Activated naive CD4-positive, alpha-beta T cell treated with Interleukin-2 at 50 U/mL for 16 hours (primary cell): Measurements from ENCODE around the gene FAM3B.
"Not testable (repeated sequence)": the region's sequence is repeated elsewhere in the genome, so short reads cannot be mapped to it uniquely, and the experiment has no call there.

Experiments used
- DNase-seq: peaks from one replicate; pipeline ENCODE4 v3.0.0-alpha.2; 2020

FAM3B gene

DNA sequence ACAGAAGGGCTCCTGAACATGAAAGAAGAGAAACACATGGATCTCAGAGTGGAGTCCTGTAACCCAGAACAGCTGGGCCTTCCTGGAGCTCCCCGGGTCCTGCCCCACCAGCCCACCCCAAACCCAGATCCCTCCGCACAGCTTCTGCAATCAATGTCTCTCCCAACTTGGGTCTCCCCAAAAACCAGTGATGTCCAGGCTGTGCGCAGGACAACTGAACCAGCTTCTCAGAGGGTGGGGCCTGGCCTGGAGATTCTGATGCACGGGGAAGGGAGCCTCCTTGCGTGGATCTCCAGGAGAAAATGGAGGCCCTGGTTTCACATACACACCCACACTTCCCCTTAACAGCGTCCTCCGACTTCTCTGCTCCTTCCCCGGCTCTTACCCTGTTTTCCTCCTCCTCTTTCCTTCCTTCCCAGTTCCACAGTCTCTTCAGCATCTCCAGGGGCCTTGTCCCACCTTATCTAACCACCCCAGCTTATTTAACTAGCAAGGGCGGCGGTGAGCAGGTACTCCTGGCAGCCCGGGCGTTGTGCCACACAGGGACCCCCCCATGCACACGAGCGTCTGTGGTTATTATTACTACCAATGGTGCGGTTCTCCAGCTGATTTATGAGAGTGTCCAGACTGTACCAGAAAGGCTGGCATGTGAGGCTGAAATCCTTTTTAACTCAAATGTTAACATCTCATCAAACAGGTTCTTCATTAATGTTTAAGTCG is 34.0 kb downstream of the FAM3B start:
- DNase-seq = no peak

DNA sequence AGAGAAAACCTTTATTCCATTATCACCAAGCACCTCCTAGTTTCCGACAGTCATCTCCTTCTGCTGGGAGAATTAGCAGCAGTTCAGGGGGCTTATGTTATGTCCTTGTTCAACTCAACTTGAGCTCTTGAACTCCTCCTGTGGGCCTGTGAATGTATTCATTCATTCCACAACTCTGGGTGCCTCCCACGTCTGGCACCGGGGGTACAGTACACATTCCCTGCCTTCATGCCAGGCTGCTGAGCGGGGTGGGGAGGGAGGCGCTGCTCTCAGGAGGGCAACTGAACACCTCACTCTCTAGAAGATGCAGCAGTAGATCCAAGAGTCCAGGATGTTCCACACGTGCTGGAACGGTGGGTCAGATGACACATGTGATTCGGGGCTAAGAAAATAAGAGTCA is 40.9 kb downstream of the FAM3B start:
- DNase-seq = no peak

DNA sequence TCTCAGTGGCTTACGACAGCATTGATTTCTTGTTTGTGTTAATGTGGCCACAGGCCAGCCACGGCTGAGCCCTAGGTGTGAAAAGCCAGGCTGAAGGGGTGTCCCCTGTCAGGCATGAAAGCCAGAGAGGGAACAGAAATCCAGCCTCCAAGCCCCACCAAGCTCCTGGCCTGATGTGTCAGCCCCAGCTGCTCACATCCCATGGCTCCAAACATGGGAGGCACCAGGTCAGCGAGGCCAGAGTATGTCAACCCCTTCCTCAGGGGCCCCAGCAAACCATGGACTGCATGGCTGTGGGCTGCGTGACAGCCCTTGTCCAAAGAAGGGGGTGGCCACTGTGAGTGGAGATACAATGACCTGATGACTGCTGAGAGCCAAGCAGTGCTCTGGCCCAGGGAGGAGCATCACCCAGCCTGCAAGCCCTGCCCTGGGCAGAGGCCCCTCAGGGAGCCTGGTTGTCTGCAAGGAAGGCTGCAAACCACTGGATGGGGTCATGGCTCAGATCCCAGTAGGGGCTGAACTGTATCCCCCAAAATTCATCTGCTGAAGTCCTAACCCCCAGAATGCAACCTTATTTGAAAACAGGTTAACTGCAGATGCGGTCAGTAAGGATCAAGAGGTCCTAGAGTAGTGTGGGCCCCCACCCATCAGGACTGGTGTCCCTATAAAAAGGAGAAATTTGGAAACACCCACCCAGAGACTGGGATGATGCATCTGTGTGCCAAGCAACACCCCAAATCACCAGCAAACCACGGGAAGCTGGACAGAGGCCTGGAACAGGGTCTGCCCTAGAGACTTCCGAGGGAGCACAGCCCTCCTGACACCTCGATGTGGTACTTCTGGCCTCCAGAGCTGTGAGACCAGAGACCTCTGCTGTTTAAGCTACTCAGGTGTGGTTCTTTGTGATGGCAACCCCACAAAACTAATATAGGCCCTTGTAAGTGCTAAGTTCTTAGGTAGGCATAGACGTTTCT is 41.9 kb downstream of the FAM3B start:
- DNase-seq = no peak

DNA sequence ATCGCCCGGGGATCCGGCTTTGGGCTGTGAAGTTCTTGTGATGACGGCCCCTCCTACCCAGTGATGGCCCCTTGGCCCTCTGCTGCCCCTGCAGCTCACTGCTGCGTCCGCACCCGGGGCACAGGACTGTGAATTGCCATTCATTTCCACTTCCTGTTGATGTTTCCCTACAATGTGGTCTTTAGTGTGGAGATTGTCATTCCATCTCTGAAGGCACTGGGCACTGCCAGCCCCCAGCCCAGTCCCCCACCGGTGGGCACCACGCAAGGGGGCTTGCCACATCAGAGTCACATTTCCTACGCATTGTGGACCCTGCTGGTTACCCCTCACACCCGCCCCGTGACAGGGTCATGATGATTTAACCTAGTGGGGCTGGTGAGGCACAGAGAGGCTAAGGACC is 42.7 kb downstream of the FAM3B start:
- DNase-seq = no peak

DNA sequence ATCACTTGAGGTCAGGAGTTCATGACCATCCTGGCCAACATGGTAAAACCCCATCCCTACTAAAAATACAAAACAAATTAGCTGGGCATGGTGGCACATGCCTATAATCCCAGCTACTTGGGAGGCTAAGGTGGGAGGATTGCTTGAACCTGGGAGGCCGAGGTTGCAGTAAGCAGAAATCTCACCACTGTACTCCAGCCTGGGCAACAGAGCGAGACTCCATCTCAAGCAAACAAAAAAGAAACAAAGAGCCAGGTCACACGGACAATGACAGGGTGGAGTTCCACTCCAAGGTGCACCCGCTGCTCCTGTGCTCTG is 43.1 kb downstream of the FAM3B start:
- DNase-seq = not testable (repeated sequence)

DNA sequence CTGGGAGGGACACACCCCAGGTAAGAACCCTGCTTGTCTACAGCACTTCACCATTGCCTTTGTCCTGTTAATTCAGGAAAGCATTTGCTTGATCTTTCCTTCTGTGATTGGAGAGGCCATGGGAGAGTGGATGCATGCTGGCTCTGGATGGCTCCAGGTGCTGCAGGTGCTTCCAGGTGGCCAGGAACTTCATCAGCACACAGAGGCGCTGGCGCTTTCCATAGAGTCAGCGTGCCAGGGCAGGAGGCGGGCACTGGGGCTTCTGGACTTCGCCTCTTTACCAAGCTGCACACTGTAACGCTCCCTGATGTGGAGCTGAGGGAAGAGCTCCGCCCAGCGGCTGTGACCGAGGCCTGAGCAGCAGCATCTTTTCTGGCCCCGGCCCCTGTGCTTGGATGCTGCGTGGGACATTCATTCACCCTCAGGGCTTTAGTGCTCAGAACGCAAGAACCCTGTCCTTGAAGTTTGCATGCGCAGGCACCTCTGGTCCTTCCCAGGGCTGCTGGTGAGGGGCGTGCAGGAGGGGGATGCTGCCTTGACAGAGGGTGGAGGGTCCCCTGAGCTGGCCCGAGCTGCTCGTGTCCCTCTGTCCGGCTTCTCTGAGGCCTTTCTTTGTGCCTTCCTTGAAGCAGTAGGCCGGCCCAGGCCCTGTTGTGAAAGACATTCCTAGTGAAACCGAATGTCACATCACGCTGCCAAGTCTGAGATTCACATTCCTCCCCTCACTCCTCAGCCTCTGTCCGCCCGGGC is 43.6 kb downstream of the FAM3B start:
- DNase-seq = no peak

DNA sequence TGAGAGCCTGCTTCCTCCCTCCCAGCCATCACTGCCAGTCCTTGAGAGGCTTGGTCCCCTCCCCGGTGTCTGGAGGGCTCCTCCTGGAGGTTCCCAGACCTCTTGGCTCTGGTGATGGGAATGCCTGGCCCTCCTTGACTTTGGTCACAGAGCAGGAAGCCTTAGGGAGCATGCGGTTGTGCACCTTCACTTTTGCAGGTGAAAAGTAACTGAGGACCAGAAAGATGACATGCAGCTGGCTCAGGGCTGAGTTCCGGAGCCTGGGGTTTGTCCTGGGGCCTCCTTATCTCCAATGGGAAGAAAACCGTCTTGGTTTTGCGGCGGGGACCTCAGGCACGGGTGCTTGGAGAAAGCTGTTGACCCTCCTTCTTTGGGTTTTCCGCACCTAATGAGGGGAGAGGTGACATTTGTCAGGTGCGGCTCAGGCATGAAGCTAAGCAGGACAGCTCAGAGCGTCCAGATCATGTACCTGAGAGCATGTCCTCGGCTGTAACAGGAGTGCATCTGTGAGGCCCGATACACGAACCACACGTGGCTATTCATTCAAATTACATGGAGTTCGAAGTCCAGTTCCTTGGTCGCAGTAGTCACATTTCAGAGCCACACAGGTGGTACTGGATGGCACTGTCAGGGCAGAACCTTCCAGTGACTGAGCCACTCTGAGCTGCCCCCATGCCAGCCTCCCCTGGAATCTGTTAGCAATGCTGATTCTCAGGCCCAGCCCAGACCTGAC is 44.6 kb downstream of the FAM3B start:
- no peak for DNase-seq

DNA sequence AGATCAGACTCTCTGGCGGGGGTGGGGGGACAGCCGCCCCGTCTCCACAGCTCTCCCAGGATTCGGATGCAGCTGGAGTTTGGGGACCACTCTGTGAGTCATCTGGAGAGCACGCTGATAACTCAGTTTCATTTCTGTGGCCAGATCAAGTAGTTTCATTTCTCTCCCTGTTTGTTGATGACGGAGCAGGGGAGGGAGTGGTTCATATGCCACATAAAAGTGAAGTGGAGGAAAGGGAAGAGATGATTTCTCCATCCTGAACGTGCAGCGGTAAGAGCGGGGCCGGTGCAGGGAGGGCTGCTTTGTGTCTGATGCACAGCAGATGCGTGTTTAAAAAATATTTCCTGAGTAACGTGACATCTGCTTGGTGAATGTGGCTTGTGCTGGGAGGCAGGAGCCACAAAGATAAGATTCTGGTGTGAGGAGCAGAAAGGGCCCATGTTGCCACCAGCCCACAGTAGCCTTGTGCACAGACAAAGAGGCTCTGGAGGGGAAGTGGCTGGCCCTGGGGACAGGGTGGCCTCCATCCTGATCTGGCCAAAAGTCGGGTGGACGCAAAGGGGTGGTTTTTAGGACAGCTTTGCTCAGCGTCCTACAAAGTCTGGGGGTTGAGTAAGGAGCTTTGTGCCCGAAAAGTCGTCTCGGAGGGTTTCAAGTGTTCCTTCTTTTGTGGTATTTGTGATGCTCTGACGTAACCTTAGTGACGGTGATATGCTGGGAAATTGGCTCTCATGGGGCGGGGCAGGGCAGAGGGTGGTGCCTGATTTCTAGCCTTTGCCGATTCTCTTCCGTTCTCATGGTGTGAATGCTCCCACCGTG is 45.4 kb downstream of the FAM3B start, which contains the start of gene MX2:
Gene MX2, plus strand, starts transcription at position 242 of the 819 bp plus-strand sequence. CDS start 14,880 bp downstream, outside the sequence.
- DNase-seq = peak; percentile 76

DNA sequence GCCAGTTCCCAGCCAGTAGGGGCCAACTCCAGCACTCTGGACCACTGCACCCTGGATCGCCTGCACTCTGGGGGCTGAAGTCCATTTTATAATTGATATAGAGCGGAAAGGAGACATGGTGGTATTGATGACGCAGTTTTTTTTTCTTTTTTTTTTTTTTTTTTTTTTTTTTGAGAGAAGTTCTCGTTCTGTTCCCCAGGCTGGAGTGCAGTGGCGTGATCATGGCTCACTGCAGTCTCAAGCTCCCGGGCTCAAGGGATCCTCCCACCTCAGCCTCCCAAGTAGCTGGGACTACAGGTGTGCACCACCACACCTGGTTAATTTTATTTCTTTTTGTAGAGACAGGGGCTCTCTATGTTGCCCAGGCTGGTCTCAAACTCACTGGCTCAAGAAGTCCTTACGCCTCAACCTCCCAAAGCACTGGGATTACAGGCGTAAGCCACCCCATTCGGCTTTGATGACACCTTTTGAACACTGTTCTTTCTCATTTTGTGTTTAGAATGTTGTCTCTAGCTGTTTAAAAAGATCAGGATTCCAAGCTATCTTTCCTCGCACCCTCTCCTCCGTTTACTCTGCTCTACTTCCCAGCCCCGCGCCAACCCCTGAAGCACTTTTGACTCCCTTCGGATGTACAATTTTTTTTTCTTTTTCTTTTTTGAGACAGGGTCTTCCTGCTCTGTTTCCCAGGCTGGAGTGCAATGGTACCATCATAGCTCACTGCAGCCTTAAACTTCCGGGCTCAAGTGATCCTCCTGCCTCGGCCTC is 46.2 kb downstream of the FAM3B start:
- DNase-seq = no peak

DNA sequence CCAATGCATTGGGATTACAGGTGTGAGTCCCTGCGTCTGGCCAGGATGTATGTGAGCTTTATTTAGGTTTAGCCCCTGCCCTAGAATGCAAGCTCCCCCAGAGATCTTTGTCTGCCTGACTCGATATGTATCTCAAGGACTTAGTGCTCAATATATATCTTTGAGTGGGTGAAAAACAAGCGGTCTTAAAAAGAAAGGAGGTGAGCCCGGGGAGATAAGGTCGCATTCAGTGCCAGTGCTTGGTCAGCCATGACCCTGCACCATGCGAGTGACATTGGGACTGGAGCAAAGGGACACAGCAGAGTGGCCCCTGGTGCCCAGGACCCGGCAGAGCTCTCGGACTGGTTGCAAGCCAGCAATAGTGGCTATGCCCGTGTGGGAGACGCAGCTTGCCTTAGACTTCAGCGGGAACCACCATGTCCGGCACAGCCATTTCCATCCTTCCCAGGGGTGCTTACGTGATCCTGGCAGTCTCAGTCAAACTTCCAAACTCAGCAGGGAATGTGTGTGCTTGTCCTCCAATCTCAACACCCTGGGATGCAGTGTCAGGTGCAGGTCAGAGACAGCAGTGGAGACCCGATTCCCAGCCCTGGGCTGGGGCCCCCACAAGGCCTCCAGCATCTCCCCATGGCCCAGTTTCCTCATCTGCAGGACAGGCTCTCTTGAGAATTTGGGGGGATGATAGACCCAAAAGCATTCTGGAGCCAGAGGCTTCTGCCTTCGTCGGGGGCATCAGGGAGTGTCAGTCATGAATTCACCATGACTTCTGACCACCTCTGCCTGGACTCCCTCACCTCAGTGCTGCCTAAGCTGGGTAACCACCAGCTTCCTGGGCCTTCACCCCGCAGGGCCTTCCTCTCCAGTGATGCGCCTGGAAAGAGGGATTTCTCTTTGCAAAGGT is 47.0 kb downstream of the FAM3B start:
- DNase-seq = no peak

DNA sequence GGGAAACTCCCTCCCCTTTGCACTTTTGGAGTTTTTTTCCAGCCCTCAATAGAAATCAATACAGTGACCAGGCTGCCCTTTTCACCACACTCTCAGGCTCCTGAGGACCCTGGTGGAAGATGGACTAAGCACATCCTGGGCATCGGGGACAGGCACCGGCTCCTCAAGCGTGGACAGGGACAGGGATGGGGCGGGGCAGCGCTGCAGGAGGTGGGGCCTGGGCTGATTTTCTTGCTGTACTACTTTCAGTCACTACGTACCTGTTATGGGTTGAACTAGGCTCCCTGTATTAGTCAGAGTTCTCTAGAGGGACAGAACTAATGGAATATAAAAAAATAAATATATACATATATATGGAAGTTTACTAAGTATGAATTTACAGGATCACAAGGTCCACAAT is 47.7 kb downstream of the FAM3B start:
- no peak for DNase-seq

DNA sequence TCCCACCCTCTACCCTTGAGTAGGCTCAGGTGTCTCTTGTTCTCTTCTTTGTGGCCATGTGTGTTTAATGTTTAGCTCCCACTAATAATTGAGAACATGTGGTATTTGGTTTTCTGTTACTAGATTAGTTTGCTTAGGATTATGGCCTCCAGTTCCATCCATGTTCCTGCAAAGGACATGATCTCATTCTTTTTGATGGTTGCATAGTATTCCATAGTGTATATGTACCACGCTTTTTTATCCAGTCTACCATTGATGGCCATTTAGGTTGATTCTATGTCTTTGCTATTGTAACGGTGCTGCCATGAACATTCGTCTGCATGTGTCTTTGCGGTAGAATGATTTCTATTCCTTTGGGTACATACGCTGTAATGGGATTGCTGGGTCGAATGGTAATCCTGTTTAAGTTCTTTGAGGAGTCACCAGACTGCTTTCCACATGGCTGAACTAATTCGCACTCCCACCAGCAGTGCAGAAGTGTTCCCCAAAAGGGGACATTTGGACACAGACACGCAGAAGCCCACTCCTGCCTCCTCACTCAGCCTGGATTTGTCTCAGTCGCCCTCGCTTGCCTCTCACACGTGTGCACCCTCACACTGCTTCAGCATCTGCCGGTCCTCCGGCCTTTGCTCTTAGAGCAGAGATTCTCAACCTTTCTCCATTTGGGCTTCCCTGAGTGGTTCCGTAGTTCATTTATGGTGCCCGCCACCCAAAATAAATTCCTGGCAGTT is 48.9 kb downstream of the FAM3B start:
- DNase-seq = no peak

DNA sequence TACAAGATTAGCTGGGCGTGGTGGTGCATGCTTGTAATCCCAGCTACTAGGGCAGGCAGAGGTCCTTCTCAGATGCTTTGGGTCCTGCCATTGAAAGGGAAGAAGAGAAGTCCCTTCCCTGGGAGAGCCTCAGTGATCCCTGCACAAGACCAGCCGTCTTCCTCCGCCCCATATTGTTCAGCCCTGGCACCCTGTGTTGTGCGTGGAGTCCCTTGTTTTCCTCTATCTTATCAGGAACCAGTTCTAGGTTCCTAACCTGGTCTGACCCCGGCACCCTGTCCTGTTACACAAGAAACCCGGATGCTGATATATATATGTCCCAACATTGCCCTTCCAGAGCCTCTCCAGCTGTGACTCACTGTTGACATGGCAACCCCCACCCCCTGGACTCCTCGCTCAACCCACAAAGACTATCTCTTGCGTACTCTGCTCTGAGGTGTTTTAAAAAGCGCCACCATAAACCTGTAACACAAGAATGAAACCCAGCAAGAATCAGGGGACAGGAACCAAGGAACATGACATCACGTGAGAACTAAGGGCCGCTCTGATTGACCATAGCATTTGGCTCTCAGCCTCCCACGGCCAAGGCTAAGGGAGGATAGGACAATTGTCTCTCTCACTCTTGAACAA is 50.0 kb downstream of the FAM3B start:
- no peak for DNase-seq

DNA sequence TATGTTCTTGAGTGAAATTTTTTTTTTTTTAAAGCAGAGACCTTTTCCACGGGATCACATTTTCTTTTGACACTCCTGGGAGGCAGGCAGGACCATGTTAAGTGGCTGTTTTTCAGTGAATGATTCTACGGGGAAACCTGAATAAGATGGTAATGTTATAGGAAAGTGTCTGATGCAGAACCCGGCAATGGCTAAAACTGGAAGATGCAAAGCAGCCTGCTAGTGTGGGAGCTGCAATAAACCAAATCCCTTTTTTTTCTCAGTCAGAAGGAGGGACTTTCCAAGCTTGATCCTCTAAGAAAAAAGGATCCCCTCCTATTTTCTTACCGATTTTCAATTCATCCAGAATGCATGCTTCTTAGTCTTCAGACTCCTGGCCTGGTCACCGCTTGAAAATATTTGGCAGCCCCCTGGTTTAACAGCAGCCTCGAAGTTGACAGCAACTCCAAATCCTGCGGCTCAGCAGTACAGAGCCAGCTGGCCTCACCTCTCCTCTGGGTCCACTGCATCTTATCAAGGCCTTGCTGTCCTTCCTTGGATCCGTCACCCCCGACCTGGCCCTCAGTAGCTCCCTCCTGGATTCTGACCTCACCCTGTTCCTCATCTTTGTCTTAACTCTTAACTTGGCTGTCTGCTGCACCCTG is 50.8 kb downstream of the FAM3B start:
- no peak for DNase-seq

DNA sequence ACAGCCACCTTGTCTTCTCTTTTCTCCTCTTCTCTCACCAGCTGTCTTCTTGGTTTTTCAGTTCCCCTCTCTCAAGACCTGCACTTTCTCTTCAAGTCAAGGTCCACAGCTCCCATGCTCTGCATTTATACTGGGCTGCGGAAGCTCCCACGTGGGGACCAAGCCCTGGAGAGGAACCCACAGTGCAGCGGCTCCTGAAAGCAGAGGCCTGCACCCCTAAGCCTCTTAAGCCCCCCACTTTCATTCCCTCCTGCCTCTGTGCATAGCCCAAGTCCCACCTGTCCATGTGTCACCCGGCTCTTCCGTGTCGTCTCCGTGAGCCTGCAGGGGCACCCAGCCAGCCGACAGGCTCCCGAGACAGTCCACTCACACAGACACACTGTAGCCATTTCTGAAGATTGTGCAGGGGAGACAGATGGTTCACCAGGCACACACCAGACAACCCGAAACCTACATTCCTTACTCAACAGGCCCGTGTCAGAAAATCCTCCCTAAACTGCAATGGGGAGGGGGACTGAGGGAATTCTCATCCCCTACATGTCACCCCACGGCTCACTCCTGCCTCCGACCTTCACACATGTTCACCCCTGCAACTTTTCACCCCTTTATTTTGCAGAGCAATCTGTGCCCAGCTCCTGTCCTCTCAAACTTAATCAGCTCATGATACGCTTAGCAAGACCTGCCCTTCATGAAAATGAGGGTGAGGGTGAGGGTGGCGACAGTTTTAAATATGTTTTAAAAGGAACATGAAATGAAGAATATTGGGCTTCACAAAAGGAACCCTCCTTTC is 51.5 kb downstream of the FAM3B start:
- DNase-seq = no peak

DNA sequence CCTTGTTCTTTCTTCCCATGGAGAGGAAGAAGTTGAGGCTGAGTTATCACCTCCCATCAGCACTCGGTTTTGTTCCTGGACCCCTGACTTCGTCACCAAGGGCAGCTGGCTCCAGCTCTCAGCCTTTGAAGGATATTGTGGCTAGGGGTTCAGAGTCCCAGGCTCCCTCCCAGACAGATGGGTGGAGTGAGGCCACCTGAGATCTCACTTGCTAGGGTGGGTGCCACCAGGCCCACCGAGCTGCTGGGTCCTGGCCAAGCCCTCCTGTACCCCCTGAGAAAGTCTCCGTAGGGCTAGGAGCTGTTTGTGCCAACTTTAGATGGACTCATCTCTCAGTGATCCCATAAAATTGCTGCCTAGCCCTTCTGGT is 52.1 kb downstream of the FAM3B start:
- no peak for DNase-seq
